Measurements from ENCODE around the gene TSPAN32.

DNA sequence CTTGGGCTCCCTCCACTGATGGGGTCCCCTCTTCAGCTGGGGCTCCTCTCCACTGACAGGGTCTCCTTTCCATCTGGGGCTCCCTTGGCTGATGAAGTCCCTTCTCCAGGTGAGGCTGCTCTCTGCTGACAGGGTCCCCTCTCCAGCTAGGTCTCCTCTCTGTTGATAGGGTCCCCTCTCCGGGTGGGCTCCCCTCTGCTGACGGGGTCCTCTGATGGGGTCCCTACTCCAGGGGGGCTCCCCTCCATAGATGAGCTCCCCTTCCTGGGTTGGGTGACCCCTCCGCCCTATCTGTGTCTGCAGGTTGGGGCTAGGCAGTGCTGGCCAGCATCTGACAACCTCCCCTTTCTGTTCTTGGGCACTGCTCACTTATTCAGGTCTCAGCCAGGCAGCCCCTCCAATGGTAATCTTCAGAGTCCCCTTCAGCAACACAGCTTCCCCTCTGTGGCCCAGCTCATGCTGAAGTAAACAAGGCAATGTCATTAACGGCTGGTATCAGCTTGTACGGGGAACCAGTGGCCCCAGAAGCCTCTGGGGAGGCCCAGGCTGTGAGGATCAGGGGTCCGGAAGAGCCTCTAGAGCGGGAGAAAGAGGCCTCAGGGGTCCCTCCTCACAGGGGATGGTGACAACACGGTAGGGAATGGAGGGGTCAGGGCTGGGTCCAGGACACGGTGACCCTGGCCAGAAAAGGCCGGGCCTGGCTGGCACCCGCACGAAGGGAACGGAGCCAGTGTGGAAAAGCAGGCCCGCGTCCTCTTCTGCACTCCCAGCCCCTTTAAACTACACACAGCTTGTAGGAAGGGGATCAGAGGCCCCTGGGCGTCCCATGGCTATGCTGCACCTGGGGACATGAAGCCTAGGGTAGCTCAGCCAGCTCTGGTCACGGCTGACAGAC, 65.7 kb downstream of the TSPAN32 start:
- TF ChIP-seq CREB1 (IDR thresholded peaks at IDR 0.05; ENCODE audit: low read depth) (no peak), TCF12 (IDR thresholded peaks at IDR 0.05; ENCODE audit: low read depth) (no peak), EP300 (IDR thresholded peaks at IDR 0.05; ENCODE audit: borderline replicate concordance) (no peak), NFIC (IDR thresholded peaks at IDR 0.05) (no peak), CEBPB (IDR thresholded peaks at IDR 0.05) (no peak), TAF1 (IDR thresholded peaks at IDR 0.05; ENCODE audit: low read depth) (no peak)
- TF ChIP-seq, protein P1, sequence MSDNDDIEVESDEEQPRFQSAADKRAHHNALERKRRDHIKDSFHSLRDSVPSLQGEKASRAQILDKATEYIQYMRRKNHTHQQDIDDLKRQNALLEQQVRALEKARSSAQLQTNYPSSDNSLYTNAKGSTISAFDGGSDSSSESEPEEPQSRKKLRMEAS (IDR thresholded peaks at IDR 0.05) = no peak
- TF ChIP-seq, protein P2, sequence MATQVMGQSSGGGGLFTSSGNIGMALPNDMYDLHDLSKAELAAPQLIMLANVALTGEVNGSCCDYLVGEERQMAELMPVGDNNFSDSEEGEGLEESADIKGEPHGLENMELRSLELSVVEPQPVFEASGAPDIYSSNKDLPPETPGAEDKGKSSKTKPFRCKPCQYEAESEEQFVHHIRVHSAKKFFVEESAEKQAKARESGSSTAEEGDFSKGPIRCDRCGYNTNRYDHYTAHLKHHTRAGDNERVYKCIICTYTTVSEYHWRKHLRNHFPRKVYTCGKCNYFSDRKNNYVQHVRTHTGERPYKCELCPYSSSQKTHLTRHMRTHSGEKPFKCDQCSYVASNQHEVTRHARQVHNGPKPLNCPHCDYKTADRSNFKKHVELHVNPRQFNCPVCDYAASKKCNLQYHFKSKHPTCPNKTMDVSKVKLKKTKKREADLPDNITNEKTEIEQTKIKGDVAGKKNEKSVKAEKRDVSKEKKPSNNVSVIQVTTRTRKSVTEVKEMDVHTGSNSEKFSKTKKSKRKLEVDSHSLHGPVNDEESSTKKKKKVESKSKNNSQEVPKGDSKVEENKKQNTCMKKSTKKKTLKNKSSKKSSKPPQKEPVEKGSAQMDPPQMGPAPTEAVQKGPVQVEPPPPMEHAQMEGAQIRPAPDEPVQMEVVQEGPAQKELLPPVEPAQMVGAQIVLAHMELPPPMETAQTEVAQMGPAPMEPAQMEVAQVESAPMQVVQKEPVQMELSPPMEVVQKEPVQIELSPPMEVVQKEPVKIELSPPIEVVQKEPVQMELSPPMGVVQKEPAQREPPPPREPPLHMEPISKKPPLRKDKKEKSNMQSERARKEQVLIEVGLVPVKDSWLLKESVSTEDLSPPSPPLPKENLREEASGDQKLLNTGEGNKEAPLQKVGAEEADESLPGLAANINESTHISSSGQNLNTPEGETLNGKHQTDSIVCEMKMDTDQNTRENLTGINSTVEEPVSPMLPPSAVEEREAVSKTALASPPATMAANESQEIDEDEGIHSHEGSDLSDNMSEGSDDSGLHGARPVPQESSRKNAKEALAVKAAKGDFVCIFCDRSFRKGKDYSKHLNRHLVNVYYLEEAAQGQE (IDR thresholded peaks at IDR 0.05; ENCODE audit: low read depth) = no peak
- TF ChIP-seq, protein P3, sequence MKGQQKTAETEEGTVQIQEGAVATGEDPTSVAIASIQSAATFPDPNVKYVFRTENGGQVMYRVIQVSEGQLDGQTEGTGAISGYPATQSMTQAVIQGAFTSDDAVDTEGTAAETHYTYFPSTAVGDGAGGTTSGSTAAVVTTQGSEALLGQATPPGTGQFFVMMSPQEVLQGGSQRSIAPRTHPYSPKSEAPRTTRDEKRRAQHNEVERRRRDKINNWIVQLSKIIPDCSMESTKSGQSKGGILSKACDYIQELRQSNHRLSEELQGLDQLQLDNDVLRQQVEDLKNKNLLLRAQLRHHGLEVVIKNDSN (IDR thresholded peaks at IDR 0.05) = no peak

Data from Ishikawa (cell line).